Cardiac fibroblast (primary cell): ENCODE measurements around the gene PLXNA4.

Experiments used
- DNase-seq, 2 donors: peaks; one replicate each; pipeline versions ENCODE4 v3.0.0 to v3.0.0-alpha.2; 2010; ENCODE audit warnings: low read depth in 2 of 2
- H3K4me3 ChIP-seq, 2 donors: replicated peaks in 1 of 2; 1 replicate in 1 of 2; 2 replicates in 1 of 2; pipeline ENCODE4 v1.5.1; 2011; ENCODE audit warnings: low read depth in 2 of 2, low read length in 2 of 2, mild to moderate bottlenecking in 2 of 2, moderate library complexity in 1 of 2
- CTCF ChIP-seq: IDR thresholded peaks from one replicate; pipeline ENCODE4 v1.5.1; 2011; ENCODE audit warnings: low read depth, mild to moderate bottlenecking, low read length, inconsistent platforms

The PLXNA4 gene

GRCh38 chr7:132230462-132230861, 345.8 kb downstream of the PLXNA4 start:
- no peak for DNase-seq
- TF ChIP-seq CTCF = no peak

GRCh38 chr7:132228240-132228639, 348.0 kb downstream of the PLXNA4 start:
- no peak overlapping the region for H3K4me3 ChIP-seq
- no peak for TF ChIP-seq CTCF
- DNase-seq = no peak

More at GRCh38 chr7:132230462-132230861, 345.8 kb downstream of the PLXNA4 start:
- H3K4me3 ChIP-seq = no peak overlapping the region

GRCh38 chr7:132226957-132227290, 349.3 kb downstream of the PLXNA4 start:
- no peak for DNase-seq
- H3K4me3 ChIP-seq = no peak overlapping the region
- TF ChIP-seq CTCF = no peak

GRCh38 chr7:132226046-132226956, 350.0 kb downstream of the PLXNA4 start:
- DNase-seq = no peak
- H3K4me3 ChIP-seq = no peak overlapping the region
- TF ChIP-seq CTCF = no peak

- no peak for TF ChIP-seq CTCF
- H3K4me3 ChIP-seq = no peak overlapping the region
- DNase-seq = no peak
Observed at GRCh38 chr7:132225216-132226030, 350.8 kb downstream of the PLXNA4 start.

GRCh38 chr7:132221356-132221755, 354.9 kb downstream of the PLXNA4 start:
- DNase-seq = no peak
- H3K4me3 ChIP-seq = no peak overlapping the region
- TF ChIP-seq CTCF = no peak
